HG02885 (cell line): ENCODE results near the gene CYTH3.
"Not testable (repeated sequence)": the region's sequence is repeated elsewhere in the genome, so short reads cannot be mapped to it uniquely, and the experiment has no call there.

Source experiments
- ATAC-seq: cut with Tn5 transposase; IDR thresholded peaks from one replicate; pipeline ENCODE4 v1.9.1; 2021; ENCODE audit warnings: mild to moderate bottlenecking; ENCODE audit not compliant: unreplicated experiment, poor library complexity

Gene CYTH3

GRCh38 chr7:6284055-6284400 lies 11.6 kb upstream of the CYTH3 start:
- no peak for ATAC-seq

GRCh38 chr7:6283391-6284054 lies 11.1 kb upstream of the CYTH3 start:
- ATAC-seq, result not testable (repeated sequence)

GRCh38 chr7:6279937-6280336 lies 7.5 kb upstream of the CYTH3 start:
- no peak for ATAC-seq

GRCh38 chr7:6279341-6279740 lies 6.9 kb upstream of the CYTH3 start:
- no peak for ATAC-seq

GRCh38 chr7:6278749-6279310 lies 6.4 kb upstream of the CYTH3 start:
- no peak for ATAC-seq

- ATAC-seq, result no peak
These were observed 5.1 kb upstream of the CYTH3 start for GRCh38 chr7:6277476-6277875.

- ATAC-seq, result no peak
These were observed 4.5 kb upstream of the CYTH3 start for GRCh38 chr7:6276911-6277408.

GRCh38 chr7:6274743-6275142 lies 2.3 kb upstream of the CYTH3 start:
- ATAC-seq, result no peak

GRCh38 chr7:6273917-6274630 lies 1.6 kb upstream of the CYTH3 start:
- ATAC-seq, result no peak

GRCh38 chr7:6273380-6273837 lies 985 bp upstream of the CYTH3 start:
- no peak for ATAC-seq

GRCh38 chr7:6271694-6272440 lies 557 bp downstream of the CYTH3 start:
- peak; percentile 27 for ATAC-seq

- ATAC-seq, result no peak
These were observed 1.3 kb downstream of the CYTH3 start for GRCh38 chr7:6271060-6271658.

- ATAC-seq, result no peak
These were observed 2.9 kb downstream of the CYTH3 start for GRCh38 chr7:6269527-6269926.

- no peak for ATAC-seq
These were observed 3.5 kb downstream of the CYTH3 start for GRCh38 chr7:6268907-6269306.

GRCh38 chr7:6268023-6268900 lies 4.2 kb downstream of the CYTH3 start:
- ATAC-seq, result no peak

- ATAC-seq, result no peak
These were observed 5.7 kb downstream of the CYTH3 start for GRCh38 chr7:6266699-6267098.

GRCh38 chr7:6262221-6262620 lies 10.2 kb downstream of the CYTH3 start:
- no peak for ATAC-seq

- ATAC-seq, result no peak
These were observed 10.7 kb downstream of the CYTH3 start for GRCh38 chr7:6261699-6262098.
